ENCODE measurements around the gene THSD4.

DNA sequence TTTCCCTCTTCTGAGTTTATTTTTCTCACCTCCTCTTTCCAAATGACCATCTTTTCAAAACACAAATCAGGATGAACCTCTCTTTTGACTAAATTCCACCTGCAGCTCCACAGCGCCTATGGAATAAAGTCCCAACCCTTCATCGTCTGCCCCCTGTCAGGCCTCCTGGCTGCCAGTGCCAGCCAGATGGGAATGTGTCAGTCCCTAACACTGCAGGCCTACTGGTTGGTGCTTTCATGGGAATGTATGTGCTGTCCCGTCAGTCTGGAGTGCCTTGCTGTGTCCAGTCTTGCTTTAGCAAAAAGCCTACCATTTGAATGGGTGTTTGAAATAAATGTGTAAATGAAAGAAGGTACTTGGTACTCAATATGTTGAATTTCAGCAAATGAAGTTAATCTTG, 310.1 kb downstream of the THSD4 start:
- no peak for TF ChIP-seq POLR2A (IDR thresholded peaks at IDR 0.05)
- TF ChIP-seq, protein P1, sequence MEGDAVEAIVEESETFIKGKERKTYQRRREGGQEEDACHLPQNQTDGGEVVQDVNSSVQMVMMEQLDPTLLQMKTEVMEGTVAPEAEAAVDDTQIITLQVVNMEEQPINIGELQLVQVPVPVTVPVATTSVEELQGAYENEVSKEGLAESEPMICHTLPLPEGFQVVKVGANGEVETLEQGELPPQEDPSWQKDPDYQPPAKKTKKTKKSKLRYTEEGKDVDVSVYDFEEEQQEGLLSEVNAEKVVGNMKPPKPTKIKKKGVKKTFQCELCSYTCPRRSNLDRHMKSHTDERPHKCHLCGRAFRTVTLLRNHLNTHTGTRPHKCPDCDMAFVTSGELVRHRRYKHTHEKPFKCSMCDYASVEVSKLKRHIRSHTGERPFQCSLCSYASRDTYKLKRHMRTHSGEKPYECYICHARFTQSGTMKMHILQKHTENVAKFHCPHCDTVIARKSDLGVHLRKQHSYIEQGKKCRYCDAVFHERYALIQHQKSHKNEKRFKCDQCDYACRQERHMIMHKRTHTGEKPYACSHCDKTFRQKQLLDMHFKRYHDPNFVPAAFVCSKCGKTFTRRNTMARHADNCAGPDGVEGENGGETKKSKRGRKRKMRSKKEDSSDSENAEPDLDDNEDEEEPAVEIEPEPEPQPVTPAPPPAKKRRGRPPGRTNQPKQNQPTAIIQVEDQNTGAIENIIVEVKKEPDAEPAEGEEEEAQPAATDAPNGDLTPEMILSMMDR (IDR thresholded peaks at IDR 0.05), result no peak
